Activated naive CD4-positive, alpha-beta T cell treated with anti-CD3 and anti-CD28 coated beads for 36 hours (primary cell): ENCODE results near the gene CROCC2. TPM values are rescaled to one million over a fixed set of nuclear protein-coding genes. Genes with fewer than 3 reads are reported as not detected.

Source experiments
- CTCF ChIA-PET: fragments of 350-600 bp; sonication (Branson Sonifier 250); formaldehyde crosslinking; loops from one replicate; lab custom pipeline; 2021; ENCODE audit warnings: antibody characterized with exemption; lab: Charles Lee
- DNase-seq: peaks from one replicate; pipeline ENCODE4 v3.0.0-alpha.2; 2020
- H3K27ac Mint-ChIP-seq: one replicate; pipeline ENCODE4 v1.8.0; 2021; ENCODE audit warnings: mild to moderate bottlenecking, mixed read lengths
- H3K27me3 Mint-ChIP-seq: one replicate; pipeline ENCODE4 v1.8.0; 2021; ENCODE audit warnings: low read depth, mixed read lengths
- H3K36me3 Mint-ChIP-seq: one replicate; pipeline ENCODE4 v1.8.0; 2021; ENCODE audit warnings: low read depth, mixed read lengths
- H3K4me1 Mint-ChIP-seq: one replicate; pipeline ENCODE4 v1.8.0; 2021; ENCODE audit warnings: low read depth, mixed read lengths
- H3K4me3 Mint-ChIP-seq: one replicate; pipeline ENCODE4 v1.8.0; 2021; ENCODE audit warnings: mild to moderate bottlenecking, moderate library complexity, mixed read lengths
- H3K9me3 Mint-ChIP-seq: one replicate; pipeline ENCODE4 v1.8.0; 2021; ENCODE audit warnings: mixed read lengths
- intact Hi-C: fragments of 100-400 bp; cut with micrococcal nuclease; formaldehyde crosslinking; loops from one replicate; pipeline ENCODE4 v1.15.1; 2023
- total RNA-seq, 2 experiments: library from RNA; stranded (reverse); gene quantifications; one replicate each; pipeline ENCODE4 v1.2.3, GENCODE V29; 2021

Gene CROCC2
- total RNA-seq, 2 experiments from 2014 or later, result not detected

GRCh38 chr2:240996161-240996833 is 90.2 kb downstream of the CROCC2 start:
- Mint-ChIP-seq H3K4me3 (no peak overlapping the region), H3K4me1 (peaks cover 14% of the 10 kb centered on the region), H3K9me3 (no peaks in the 10 kb centered on the region), H3K36me3 (no peaks in the 10 kb centered on the region), H3K27ac (no peak overlapping the region), H3K27me3 (peaks cover 20% of the 10 kb centered on the region)
- CTCF ChIA-PET, result no interaction called here
- DNase-seq, result peak; percentile 1
- intact Hi-C loops, result no loop called here

- H3K27me3 Mint-ChIP-seq, result peaks cover 20% of the 10 kb centered on the region
- no peak overlapping the region for H3K4me3 Mint-ChIP-seq
- no peaks in the 10 kb centered on the region for H3K9me3 Mint-ChIP-seq
- H3K36me3 Mint-ChIP-seq, result no peaks in the 10 kb centered on the region
- H3K4me1 Mint-ChIP-seq, result peaks cover 14% of the 10 kb centered on the region
- intact Hi-C loops, result no loop called here
- DNase-seq, result peak; percentile 1
- H3K27ac Mint-ChIP-seq, result no peak overlapping the region
- CTCF ChIA-PET, result no interaction called here
Measured at GRCh38 chr2:240996834-240997140, 90.7 kb downstream of the CROCC2 start.

GRCh38 chr2:240997141-240997855 is 91.2 kb downstream of the CROCC2 start:
- H3K36me3 Mint-ChIP-seq, result no peaks in the 10 kb centered on the region
- H3K27ac Mint-ChIP-seq, result no peak overlapping the region
- peaks cover 20% of the 10 kb centered on the region for H3K27me3 Mint-ChIP-seq
- peaks cover 14% of the 10 kb centered on the region for H3K4me1 Mint-ChIP-seq
- CTCF ChIA-PET, result no interaction called here
- no peaks in the 10 kb centered on the region for H3K9me3 Mint-ChIP-seq
- intact Hi-C loops, result no loop called here
- H3K4me3 Mint-ChIP-seq, result peak overlapping the region; percentile 41
- peak; percentile 4 for DNase-seq

- intact Hi-C loops, result no loop called here
Measured at GRCh38 chr2:240997856-240998705, 91.9 kb downstream of the CROCC2 start, which contains the start of gene SNED1. Gene SNED1, plus strand, starts transcription at chr2:240998618. Its CDS starts 220 bp downstream, at chr2:240998838.

GRCh38 chr2:240998706-240998994 is 92.5 kb downstream of the CROCC2 start:
- Mint-ChIP-seq H3K27ac (no peak overlapping the region), H3K4me1 (peaks cover 14% of the 10 kb centered on the region), H3K4me3 (no peak overlapping the region), H3K9me3 (peaks cover 6% of the 10 kb centered on the region), H3K27me3 (peaks cover 20% of the 10 kb centered on the region), H3K36me3 (no peaks in the 10 kb centered on the region)
- DNase-seq, result peak; percentile 4
- CTCF ChIA-PET, result no interaction called here
- intact Hi-C loops, result no loop called here

More at GRCh38 chr2:240997856-240998705, 91.9 kb downstream of the CROCC2 start, which contains the start of gene SNED1:
- Mint-ChIP-seq H3K27ac (no peak within 1 kb of the TSS), H3K27me3 (peaks cover 20% of the 10 kb centered on the region), H3K9me3 (peaks cover under 1% of the 10 kb centered on the region), H3K36me3 (no peaks in the 10 kb centered on the region), H3K4me3 (peak within 1 kb of the TSS; percentile 41), H3K4me1 (peaks cover 14% of the 10 kb centered on the region)
- CTCF ChIA-PET, result no interaction called here
- peak; percentile 31 for DNase-seq

DNA sequence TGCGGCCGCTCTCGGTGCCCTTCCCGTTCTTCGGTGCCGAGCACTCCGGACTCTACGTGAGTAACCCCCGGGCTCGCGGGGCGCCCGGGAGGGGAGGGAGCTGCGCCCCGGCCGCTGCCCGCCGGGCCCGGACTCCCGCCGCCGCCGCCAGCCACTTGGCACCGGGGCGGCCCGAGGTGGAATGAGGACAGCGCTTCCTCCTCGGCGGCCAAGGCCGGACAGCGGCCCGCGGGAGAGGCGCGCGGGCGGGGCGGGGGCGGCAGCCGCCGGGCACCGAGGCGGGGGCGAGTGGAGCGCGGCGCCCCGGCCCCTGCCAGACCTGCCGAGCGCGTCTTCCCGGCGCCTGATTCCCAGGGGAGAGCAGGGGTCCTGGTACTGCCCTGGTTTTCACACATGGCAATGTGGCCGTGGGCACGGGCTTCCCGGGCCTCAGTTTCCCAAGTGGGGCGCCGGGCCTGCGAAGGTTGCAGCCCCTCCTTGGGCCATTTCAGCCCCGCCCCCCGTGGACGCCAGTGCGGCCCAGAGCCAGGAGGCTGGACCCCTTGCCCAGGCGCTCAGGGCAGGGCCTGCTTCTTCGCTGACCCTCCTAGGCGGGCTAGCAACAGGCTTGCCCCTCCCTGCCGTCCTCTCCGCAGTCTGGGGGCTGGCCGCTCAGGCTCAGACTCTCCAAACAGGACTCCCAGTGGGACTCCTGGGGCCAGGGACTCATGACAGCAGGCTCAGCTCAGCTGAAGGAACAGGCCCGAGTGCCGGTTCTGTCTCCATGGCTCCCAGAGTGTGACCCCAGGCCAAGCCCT is 93.1 kb downstream of the CROCC2 start:
- Mint-ChIP-seq H3K27me3 (peaks cover 20% of the 10 kb centered on the region), H3K36me3 (no peaks in the 10 kb centered on the region), H3K4me3 (no peak overlapping the region), H3K27ac (no peak overlapping the region), H3K4me1 (peaks cover 14% of the 10 kb centered on the region), H3K9me3 (peaks cover 12% of the 10 kb centered on the region)
- DNase-seq, result peak; percentile 5
- intact Hi-C loops, result no loop called here
- CTCF ChIA-PET, result no interaction called here

DNA sequence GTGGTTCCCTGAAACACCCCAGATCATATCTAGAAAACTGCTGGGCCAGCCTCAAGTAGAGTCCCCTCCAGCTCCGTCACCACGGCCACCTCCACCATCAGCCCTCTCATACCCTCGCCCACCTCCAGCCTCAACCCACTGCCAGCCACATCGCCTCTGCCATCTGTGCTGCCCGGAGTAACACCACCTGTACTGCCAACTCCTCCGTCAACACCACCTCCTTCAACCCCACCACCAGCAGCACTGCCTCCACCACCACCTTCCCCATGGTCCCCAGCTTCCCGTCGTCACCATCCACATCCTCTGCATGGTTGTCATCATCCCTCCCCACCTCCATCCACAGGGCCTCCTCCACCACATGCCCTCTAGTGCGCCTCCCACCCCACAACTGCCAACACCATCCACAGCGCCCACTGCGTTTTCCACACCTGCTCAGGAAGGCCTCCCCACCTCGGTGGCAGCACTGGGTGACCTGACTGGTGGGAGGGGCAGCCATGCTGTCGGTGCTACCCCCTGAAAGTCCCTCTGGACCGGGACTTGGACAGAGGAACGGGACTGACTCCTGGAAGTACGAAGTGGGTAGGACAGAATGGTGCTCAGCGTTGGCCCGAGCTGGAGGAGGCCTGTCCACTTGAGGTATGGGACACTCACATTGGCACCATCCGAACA is 93.9 kb downstream of the CROCC2 start:
- no peaks in the 10 kb centered on the region for H3K36me3 Mint-ChIP-seq
- CTCF ChIA-PET, result no interaction called here
- peaks cover 14% of the 10 kb centered on the region for H3K4me1 Mint-ChIP-seq
- intact Hi-C loops, result no loop called here
- peak overlapping the region; percentile 15 for H3K4me3 Mint-ChIP-seq
- peak; percentile 3 for DNase-seq
- peaks cover 20% of the 10 kb centered on the region for H3K27me3 Mint-ChIP-seq
- no peak overlapping the region for H3K27ac Mint-ChIP-seq
- H3K9me3 Mint-ChIP-seq, result peaks cover 12% of the 10 kb centered on the region

DNA sequence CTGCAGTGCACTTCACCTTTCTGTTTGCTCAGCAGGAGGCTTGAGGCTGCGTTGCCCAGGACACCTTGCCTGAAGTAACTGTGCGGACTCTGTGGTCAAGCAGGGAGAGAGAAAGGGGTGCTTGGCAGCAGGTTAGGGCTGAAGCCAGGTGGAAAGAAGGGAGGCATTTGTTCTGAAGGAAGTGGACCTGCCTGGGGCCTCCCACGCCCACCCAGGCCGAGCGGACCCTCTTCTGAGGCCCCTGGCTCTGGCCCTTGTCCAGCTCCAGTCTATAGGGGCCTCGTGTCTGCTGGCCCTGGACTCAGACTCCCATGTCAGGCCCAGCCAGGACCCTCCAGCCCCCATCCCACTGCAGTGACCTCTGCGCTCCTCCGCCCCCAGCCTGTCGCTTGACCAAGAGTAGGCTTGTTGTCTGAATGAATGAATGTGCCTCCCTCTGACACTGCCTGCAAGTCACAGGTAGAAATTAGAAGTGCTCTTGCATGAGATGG is 94.7 kb downstream of the CROCC2 start:
- H3K36me3 Mint-ChIP-seq, result peaks cover 3% of the 10 kb centered on the region
- DNase-seq, result no peak
- intact Hi-C loops, result no loop called here
- CTCF ChIA-PET, result no interaction called here
- H3K27ac Mint-ChIP-seq, result no peak overlapping the region
- H3K4me1 Mint-ChIP-seq, result peaks cover 14% of the 10 kb centered on the region
- peaks cover 20% of the 10 kb centered on the region for H3K27me3 Mint-ChIP-seq
- H3K9me3 Mint-ChIP-seq, result peaks cover 19% of the 10 kb centered on the region
- H3K4me3 Mint-ChIP-seq, result no peak overlapping the region

DNA sequence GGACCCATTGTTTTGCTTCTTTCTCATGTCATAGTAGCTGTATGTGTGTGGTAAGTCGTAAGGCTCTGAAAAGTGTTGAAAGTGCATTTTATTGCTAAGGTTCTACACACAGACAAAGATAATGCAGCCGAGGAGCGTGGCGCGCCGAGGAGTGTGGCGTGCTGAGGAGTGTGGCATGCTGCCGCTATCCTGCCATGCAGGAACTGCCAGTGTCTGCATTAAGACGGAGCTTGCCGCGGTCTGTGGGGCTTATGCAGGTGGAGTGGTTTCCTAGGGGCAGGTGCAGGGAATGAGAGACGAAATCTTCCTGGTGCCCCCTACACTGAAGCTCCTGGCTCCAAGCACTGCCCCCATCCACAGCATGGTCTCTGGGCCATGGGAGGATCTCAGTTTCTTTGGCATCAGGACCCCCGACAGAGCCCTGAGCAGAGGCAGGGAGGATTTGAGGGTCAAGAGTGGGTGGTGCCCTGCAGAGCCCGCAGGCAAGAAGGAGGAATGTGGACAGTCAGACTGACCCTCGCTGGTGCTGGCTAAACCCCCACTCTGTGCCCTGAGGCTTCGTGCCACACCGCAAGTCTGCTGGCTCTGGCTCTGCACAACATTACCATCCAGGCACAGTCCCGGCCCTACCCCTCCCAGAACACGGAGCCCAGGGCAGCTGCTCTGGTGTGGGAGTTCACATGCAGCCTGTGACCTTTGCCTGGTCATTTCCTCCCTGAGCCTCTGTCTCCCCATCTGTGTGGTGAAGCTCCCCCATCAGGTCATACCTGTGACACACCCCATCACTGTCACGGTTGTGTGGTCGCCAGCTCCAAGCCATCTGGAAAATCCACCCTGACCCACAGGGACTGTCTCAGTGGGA is 95.5 kb downstream of the CROCC2 start:
- CTCF ChIA-PET, result no interaction called here
- peaks cover 3% of the 10 kb centered on the region for H3K36me3 Mint-ChIP-seq

GRCh38 chr2:241002275-241003046 is 96.3 kb downstream of the CROCC2 start:
- Mint-ChIP-seq H3K4me3 (no peak overlapping the region), H3K4me1 (peaks cover 9% of the 10 kb centered on the region), H3K27me3 (peaks cover 13% of the 10 kb centered on the region), H3K9me3 (peaks cover 21% of the 10 kb centered on the region), H3K36me3 (peaks cover 3% of the 10 kb centered on the region), H3K27ac (no peak overlapping the region)
- DNase-seq, result no peak
- CTCF ChIA-PET, result no interaction called here
- intact Hi-C loops, result no loop called here

More for the DNA sequence above, 95.5 kb downstream of the CROCC2 start:
- Mint-ChIP-seq H3K4me3 (no peak overlapping the region), H3K27ac (no peak overlapping the region), H3K4me1 (peaks cover 14% of the 10 kb centered on the region), H3K27me3 (peaks cover 20% of the 10 kb centered on the region), H3K9me3 (peaks cover 21% of the 10 kb centered on the region)
- no peak for DNase-seq
- intact Hi-C loops, result no loop called here
